Activated CD8-positive, alpha-beta memory T cell treated with anti-CD3 and anti-CD28 coated beads, Interleukin-2, amount 10 ng/mL, durations not matched to agents 7 days and 5 days (primary cell): Measurements from ENCODE around the gene POSTN. TPM values are rescaled to one million over a fixed set of nuclear protein-coding genes. Genes with fewer than 3 reads are reported as not detected.
"Not testable (repeated sequence)": the region's sequence is repeated elsewhere in the genome, so short reads cannot be mapped to it uniquely, and the experiment has no call there.

Experiments used
- ATAC-seq: fragments of 150-1000 bp; cut with Tn5 transposase; one replicate; pipeline ENCODE4 v1.10.0; 2021; ENCODE audit warnings: moderate library complexity
- CTCF ChIA-PET: fragments of 350-600 bp; sonication (Branson Sonifier 250); formaldehyde crosslinking; loops from one replicate; lab custom pipeline; 2021; ENCODE audit warnings: antibody characterized with exemption; lab: Charles Lee
- DNase-seq: peaks from one replicate; pipeline ENCODE4 v3.0.0-alpha.2; 2020
- H3K27ac Mint-ChIP-seq: one replicate; pipeline ENCODE4 v1.8.0; 2021; ENCODE audit warnings: mild to moderate bottlenecking, mixed read lengths
- H3K27me3 Mint-ChIP-seq: one replicate; pipeline ENCODE4 v1.8.0; 2021; ENCODE audit warnings: mixed read lengths
- H3K36me3 Mint-ChIP-seq: one replicate; pipeline ENCODE4 v1.8.0; 2021; ENCODE audit warnings: mild to moderate bottlenecking, mixed read lengths
- H3K4me1 Mint-ChIP-seq: one replicate; pipeline ENCODE4 v1.8.0; 2021; ENCODE audit warnings: mixed read lengths
- H3K4me3 Mint-ChIP-seq: one replicate; pipeline ENCODE4 v1.8.0; 2021; ENCODE audit warnings: mild to moderate bottlenecking, moderate library complexity, mixed read lengths
- H3K9me3 Mint-ChIP-seq: one replicate; pipeline ENCODE4 v1.8.0; 2022; ENCODE audit warnings: low read depth, mixed read lengths
- total RNA-seq, 2 experiments: library from RNA; stranded (reverse); gene quantifications; one replicate each; pipeline ENCODE4 v1.2.3, GENCODE V29; 2021

Gene POSTN
- total RNA-seq, 2 experiments from 2014 or later = not detected

DNA sequence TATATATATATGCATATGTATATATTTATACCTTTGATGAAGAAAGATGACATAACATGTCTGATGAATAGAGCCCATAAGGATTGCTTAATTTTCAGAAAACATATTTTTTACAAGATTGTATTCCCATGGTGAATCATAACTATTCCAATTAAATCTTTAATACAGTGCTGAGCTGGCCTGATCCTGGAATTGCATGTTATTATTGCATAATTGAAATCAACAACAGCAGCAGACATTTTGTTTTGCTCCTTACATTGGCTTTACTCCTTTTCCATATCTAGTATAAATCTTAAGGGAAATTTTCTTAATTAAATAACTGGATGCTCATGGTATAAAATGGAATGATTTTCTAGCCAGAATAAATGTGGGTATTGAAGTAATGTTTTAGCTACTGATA, 22.0 kb downstream of the POSTN start:
- Mint-ChIP-seq H3K36me3 (no peaks in the 10 kb centered on the region), H3K27me3 (no peaks in the 10 kb centered on the region), H3K4me3 (no peak overlapping the region), H3K9me3 (no peaks in the 10 kb centered on the region), H3K4me1 (no peaks in the 10 kb centered on the region), H3K27ac (no peak overlapping the region)
- CTCF ChIA-PET = no interaction called here
- no peak for ATAC-seq
- no peak for DNase-seq

DNA sequence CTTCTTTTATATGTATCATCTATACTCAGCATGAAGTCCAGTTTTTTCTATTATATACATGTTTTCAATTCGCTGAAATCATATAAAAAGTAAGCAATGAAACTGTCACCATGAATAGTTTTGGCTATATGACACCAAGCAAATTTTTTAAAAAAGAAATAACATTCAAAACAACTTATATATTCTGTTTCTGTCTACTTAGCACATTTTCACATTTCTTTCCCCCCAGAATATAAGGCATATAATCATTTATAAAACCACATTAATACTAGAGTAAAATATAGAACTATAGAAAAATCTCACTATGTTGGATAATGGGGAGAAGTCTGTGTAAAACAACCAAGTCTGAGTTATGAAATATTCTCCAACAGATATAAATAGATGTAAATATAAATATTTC, 33.1 kb downstream of the POSTN start:
- Mint-ChIP-seq H3K36me3 (no peaks in the 10 kb centered on the region), H3K27me3 (no peaks in the 10 kb centered on the region), H3K9me3 (peaks cover 5% of the 10 kb centered on the region), H3K4me1 (no peaks in the 10 kb centered on the region), H3K27ac (no peak overlapping the region), H3K4me3 (no peak overlapping the region)
- DNase-seq = no peak
- CTCF ChIA-PET = no interaction called here
- ATAC-seq = no peak

DNA sequence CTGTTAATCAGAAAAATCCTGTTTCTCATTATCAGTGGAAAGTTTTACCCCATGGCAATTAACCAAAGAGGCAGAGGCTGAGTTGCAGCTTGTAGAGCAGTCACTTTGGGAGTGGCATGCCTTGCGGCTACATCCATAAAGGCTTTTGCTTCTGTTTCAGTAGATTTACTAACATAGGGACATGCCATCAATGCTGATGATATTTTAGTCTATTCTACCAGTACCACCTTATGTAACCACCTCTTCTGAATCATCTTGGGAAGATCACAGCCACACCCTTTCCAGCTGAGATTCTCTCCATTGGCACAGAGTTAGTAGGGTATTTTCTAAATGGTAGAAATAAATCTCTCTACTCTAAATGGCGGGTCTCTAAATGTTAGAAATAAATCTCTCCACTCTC, 37.5 kb downstream of the POSTN start:
- no peak for ATAC-seq
- H3K4me1 Mint-ChIP-seq = no peaks in the 10 kb centered on the region
- no peaks in the 10 kb centered on the region for H3K27me3 Mint-ChIP-seq
- CTCF ChIA-PET = no interaction called here
- no peak overlapping the region for H3K27ac Mint-ChIP-seq
- no peak overlapping the region for H3K4me3 Mint-ChIP-seq
- H3K9me3 Mint-ChIP-seq = peaks cover 21% of the 10 kb centered on the region
- H3K36me3 Mint-ChIP-seq = no peaks in the 10 kb centered on the region
- no peak for DNase-seq

DNA sequence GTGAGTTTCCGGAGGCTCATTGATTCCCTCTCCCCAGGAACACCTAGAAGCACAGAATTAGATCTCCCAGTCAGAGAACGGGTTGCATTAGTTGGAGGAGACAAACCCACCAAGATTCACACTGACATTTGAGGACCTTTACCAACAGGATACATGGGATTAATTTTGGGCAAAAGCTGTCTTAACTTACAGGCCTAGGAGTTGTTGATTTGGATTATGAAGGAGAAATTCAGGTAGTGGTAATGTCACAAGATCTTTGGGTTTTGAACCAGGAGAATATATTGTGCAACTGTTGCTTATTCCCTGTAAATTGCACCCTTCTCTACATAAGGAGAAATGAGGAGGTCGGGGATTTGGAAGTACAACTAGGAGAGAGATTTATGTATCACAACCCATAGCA, 38.0 kb downstream of the POSTN start:
- H3K4me3 Mint-ChIP-seq = no peak overlapping the region
- H3K4me1 Mint-ChIP-seq = no peaks in the 10 kb centered on the region
- no peaks in the 10 kb centered on the region for H3K27me3 Mint-ChIP-seq
- peaks cover 21% of the 10 kb centered on the region for H3K9me3 Mint-ChIP-seq
- no peaks in the 10 kb centered on the region for H3K36me3 Mint-ChIP-seq
- CTCF ChIA-PET = no interaction called here
- no peak overlapping the region for H3K27ac Mint-ChIP-seq
- DNase-seq (no peak), ATAC-seq (no peak)

DNA sequence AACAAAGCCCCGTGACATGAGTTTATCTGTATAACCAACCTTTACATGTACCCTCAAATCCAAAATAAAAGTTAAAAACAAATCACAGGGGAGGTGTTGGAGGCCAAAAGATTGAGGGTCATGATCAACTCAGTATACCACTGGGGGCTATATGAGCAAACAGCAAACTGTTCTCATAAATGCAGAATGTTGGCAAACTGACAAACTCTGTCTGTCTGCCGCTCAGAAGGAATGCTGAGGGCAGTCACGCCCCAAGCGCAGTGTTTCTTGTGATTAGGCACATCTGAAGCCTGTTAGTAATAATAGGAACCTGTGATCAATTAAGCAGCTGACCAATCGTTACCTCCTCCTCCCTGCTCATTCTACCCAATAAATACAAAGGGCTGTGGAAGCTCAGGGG, 39.8 kb downstream of the POSTN start:
- CTCF ChIA-PET, H3K4me1 Mint-ChIP-seq, H3K36me3 Mint-ChIP-seq, H3K27ac Mint-ChIP-seq, DNase-seq, H3K27me3 Mint-ChIP-seq, ATAC-seq, H3K4me3 Mint-ChIP-seq: not testable (repeated sequence)
- H3K9me3 Mint-ChIP-seq = peaks cover 21% of the 10 kb centered on the region

DNA sequence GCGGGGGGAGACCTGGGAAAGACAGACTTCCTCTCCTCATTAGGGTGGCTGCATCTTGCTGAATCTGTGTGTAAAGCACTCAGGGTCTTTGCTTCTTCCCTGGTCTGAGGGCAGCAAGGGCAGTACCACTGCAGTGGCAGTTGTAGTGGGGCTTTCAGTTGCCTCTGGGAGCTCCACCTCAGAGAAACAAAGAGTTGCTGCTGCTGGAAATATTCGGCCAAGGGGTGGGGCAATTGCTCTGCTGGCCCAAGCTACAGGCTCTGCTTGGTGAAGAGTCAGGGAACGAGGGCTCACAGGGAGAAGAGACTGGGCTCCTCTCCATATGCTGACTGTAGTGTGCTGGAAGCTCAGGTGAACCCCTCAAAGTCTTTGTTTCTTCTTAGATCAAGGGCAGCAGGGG, 52.5 kb downstream of the POSTN start:
- H3K36me3 Mint-ChIP-seq = no peaks in the 10 kb centered on the region
- no peak overlapping the region for H3K4me3 Mint-ChIP-seq
- ATAC-seq = no peak
- CTCF ChIA-PET = interaction anchor here (0.7 kb wide), 1 partner anchor 217 kb away, joined by 3 read pairs; no protein-coding TSS in a partner anchor
- no peak for DNase-seq
- peaks cover 9% of the 10 kb centered on the region for H3K9me3 Mint-ChIP-seq
- H3K27me3 Mint-ChIP-seq = no peaks in the 10 kb centered on the region
- H3K27ac Mint-ChIP-seq = no peak overlapping the region
- no peaks in the 10 kb centered on the region for H3K4me1 Mint-ChIP-seq

DNA sequence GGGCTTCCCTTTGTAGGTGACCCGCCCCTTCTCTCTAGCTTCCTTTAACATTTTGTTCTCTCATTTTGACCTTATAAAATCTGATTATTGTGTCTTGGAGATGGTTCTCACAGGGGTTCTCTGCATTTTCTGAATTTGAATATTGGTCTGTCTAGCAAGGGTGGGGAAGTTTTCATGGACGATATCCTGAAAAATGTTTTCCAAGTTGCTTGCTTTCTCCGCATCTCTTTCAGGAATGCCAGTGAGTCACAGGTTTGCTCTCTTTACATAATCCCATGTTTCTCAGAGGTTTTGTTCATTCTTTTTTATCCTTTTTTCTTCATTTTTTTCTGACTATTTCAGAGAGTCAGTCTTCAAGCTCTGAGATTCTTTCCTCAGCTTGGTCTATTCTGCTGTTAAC, 53.6 kb downstream of the POSTN start:
- Mint-ChIP-seq H3K27me3 (no peaks in the 10 kb centered on the region), H3K4me3 (no peak overlapping the region), H3K4me1 (no peaks in the 10 kb centered on the region), H3K36me3 (no peaks in the 10 kb centered on the region), H3K27ac (no peak overlapping the region), H3K9me3 (peaks cover 13% of the 10 kb centered on the region)
- no peak for DNase-seq
- ATAC-seq = no peak
- CTCF ChIA-PET = no interaction called here

DNA sequence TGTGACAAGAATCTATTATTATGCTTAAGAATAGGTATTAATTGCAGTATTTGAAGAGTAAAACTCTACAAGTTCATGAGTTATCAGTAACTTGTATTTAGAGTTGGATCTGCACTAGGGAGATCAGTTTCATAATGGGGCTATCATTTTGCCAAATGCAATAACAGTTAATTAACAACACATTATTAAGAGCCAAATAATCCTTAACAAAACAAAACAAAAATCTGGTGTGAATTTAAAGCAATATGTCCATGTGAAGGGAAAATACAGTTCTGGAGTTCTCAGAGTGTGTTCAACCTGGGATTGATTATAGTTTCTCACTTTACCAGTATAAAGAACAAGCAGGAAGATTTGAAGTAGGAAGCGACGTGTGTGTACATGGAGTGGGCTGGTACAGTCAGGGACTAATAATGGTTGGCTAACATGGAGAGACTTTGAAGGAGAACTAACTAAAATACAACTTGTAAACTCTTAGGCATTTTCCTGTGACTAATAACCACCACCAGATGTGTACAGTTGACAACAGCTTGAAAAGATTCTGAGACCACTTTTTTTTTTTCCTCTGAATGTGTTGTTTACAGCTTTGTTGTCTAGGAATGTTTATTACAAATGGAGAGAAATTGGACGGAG, 58.5 kb downstream of the POSTN start:
- H3K27me3 Mint-ChIP-seq = no peaks in the 10 kb centered on the region
- ATAC-seq (no peak), DNase-seq (no peak)
- CTCF ChIA-PET = no interaction called here
- H3K4me3 Mint-ChIP-seq = no peak overlapping the region
- H3K9me3 Mint-ChIP-seq = peaks cover 16% of the 10 kb centered on the region
- no peaks in the 10 kb centered on the region for H3K36me3 Mint-ChIP-seq
- H3K4me1 Mint-ChIP-seq = no peaks in the 10 kb centered on the region
- no peak overlapping the region for H3K27ac Mint-ChIP-seq

DNA sequence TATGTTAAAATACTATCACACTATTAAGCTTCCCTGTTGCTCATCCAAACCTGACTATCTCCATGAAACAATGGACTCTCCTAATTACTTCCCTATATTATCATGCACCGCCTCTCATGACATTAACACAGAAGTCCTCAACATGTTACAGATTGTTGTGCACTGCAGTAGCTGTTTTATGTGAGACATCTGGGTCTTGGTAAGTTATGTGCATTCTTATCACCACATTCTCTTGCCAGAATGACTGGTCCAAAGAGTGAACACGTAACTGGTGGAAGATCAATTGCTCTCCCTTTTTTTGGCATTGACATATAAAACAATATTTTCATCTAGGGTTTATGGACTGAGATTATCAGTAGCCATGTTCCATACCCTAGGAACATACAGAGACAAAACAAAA, 59.4 kb downstream of the POSTN start:
- no peak for ATAC-seq
- no peaks in the 10 kb centered on the region for H3K36me3 Mint-ChIP-seq
- peaks cover 16% of the 10 kb centered on the region for H3K9me3 Mint-ChIP-seq
- H3K4me1 Mint-ChIP-seq = no peaks in the 10 kb centered on the region
- CTCF ChIA-PET = interaction anchor here (0.6 kb wide), 1 partner anchor 1075 kb away, joined by 4 read pairs; no protein-coding TSS in a partner anchor
- H3K27me3 Mint-ChIP-seq = no peaks in the 10 kb centered on the region
- H3K4me3 Mint-ChIP-seq = no peak overlapping the region
- DNase-seq = no peak
- H3K27ac Mint-ChIP-seq = no peak overlapping the region

DNA sequence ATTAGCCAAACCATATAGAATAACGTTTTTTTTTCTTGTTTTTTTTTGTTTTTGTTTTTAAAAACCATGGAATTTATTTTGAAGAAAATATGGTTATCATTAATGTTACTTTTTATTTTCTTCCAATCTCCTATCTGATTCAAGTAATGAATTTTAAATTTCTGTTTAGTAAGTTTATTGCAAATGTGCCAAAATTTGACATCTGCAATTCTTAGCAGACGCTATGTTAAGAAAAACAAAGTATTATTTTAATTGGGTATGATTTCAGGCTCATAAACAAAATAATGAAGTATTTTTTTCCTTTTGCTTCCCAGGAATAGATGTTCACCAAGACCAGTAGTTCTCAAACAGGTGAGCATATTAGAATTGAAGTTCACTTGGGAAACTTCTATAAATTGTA, 63.1 kb downstream of the POSTN start:
- H3K4me1 Mint-ChIP-seq = no peaks in the 10 kb centered on the region
- CTCF ChIA-PET = no interaction called here
- H3K27me3 Mint-ChIP-seq = no peaks in the 10 kb centered on the region
- ATAC-seq = no peak
- no peaks in the 10 kb centered on the region for H3K36me3 Mint-ChIP-seq
- DNase-seq = no peak
- no peak overlapping the region for H3K4me3 Mint-ChIP-seq
- H3K9me3 Mint-ChIP-seq = peaks cover 22% of the 10 kb centered on the region
- H3K27ac Mint-ChIP-seq = no peak overlapping the region

DNA sequence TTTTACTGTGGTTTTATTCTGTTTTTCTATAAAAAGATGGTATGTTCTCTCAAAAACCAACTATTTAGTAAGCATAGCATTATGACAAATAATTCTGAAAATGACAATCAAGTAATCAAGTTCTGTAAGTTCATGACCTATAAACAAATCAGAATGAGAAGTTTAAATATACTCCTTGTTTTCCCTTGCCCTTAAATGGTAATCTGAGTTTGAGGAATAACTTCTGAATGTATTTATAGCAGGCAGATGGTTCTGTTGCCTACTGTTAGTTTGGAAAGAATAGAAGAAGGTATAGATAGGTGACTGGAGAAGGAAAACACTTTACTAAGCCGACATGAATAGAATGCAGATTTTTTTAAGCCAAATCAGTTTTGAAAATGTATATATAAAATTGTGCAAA, 63.9 kb downstream of the POSTN start:
- no peak overlapping the region for H3K4me3 Mint-ChIP-seq
- CTCF ChIA-PET = no interaction called here
- peaks cover 20% of the 10 kb centered on the region for H3K9me3 Mint-ChIP-seq
- H3K36me3 Mint-ChIP-seq = no peaks in the 10 kb centered on the region
- ATAC-seq (no peak), DNase-seq (no peak)
- no peaks in the 10 kb centered on the region for H3K4me1 Mint-ChIP-seq
- no peak overlapping the region for H3K27ac Mint-ChIP-seq
- H3K27me3 Mint-ChIP-seq = no peaks in the 10 kb centered on the region

DNA sequence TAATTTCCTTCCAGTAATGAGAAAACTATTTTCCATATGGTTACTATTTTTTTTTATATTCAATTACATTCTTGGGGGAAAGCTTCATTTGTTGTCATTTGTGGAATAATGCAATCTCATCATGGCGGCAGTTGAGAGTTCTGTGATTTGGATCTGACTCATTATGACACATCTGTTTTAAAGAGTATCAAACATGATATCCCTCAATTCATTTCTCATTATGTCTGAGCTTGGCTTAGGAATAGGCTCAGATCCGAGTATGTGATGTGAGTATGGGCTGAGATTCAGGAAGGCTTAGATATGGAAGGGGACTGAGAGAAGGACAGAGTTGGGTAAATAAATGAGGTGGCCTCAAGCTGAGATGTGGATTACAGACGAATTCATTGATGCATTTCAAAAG, 64.4 kb downstream of the POSTN start:
- no peak overlapping the region for H3K27ac Mint-ChIP-seq
- no peak for ATAC-seq
- no peak overlapping the region for H3K4me3 Mint-ChIP-seq
- H3K9me3 Mint-ChIP-seq = peaks cover 19% of the 10 kb centered on the region
- H3K36me3 Mint-ChIP-seq = no peaks in the 10 kb centered on the region
- DNase-seq = no peak
- no peaks in the 10 kb centered on the region for H3K4me1 Mint-ChIP-seq
- no peaks in the 10 kb centered on the region for H3K27me3 Mint-ChIP-seq
- CTCF ChIA-PET = no interaction called here

DNA sequence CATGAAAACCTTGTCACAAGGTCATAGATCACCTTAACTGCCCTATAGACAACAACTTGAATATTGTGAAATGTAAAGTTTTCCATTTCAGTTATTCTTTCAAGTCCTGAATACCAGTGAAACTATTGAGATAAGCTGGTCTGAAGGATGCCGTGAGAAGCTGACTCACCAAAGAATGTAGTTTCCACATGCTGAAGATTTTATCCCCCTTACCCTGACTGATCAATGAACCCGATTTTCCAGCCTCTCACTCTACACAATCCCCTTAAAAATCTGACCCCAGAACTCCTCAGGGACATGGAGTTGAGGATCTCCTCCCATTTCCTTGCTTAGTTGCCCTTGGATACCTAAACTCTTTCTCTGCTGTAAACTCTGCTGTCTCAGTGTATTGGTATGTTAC, 67.5 kb downstream of the POSTN start:
- H3K9me3 Mint-ChIP-seq = peaks cover 15% of the 10 kb centered on the region
- no peaks in the 10 kb centered on the region for H3K36me3 Mint-ChIP-seq
- H3K27ac Mint-ChIP-seq = no peak overlapping the region
- H3K27me3 Mint-ChIP-seq = no peaks in the 10 kb centered on the region
- DNase-seq = no peak
- ATAC-seq = no peak
- H3K4me1 Mint-ChIP-seq = no peaks in the 10 kb centered on the region
- H3K4me3 Mint-ChIP-seq = no peak overlapping the region
- CTCF ChIA-PET = no interaction called here

DNA sequence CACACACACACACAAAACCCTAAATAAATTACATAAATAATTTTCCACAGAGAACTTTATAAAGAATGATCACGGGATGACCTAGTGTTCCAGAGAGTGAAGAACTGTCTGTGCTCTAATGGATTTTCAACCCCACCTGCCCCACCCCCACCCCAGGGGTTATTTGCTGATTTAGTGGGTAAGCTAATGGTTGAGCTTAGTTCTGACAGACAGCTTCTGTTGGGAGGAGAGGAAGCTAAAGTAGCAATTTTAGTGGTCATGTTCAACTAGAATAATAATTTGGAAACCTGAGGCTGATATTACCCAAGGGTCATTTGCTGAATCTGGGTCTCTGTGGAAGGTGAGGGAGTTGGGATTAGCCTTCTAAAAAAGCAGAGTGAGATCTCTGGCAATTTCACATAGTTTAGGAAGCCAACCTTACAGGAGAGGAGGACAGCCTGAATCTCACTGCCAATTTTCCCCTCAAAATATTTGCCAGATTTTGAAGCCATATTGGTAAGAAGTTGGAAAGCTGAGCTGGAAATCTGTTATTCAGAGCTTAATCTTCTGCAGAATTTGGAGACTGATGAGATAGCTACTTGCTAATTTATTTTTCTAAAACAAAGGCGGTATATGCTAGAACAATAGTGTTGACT, 68.7 kb downstream of the POSTN start:
- Mint-ChIP-seq H3K27me3 (no peaks in the 10 kb centered on the region), H3K4me1 (no peaks in the 10 kb centered on the region), H3K27ac (no peak overlapping the region), H3K9me3 (peaks cover 10% of the 10 kb centered on the region), H3K4me3 (no peak overlapping the region), H3K36me3 (no peaks in the 10 kb centered on the region)
- DNase-seq (no peak), ATAC-seq (no peak)
- CTCF ChIA-PET = no interaction called here
